ENCODE results near the gene FADS1.

- TF ChIP-seq CTCF (IDR thresholded peaks at IDR 0.05) (peak; percentile 72 to 96 (median 92)), POLR2A (IDR thresholded peaks at IDR 0.05) (no peak)
Measured at GRCh38 chr11:61797263-61797944, 19.4 kb downstream of the FADS1 start.
